ENCODE measurements around the gene TTLL5.

TTLL5 gene

GRCh38 chr14:75748336-75748735 is 87.3 kb downstream of the TTLL5 start:
- Histone ChIP-seq H3K9me3 (ENCODE audit: control insufficient read depth, insufficient read depth, low read length) (no peaks in the 10 kb centered on the region), H3K4me3 (ENCODE audit: low read length) (no peak overlapping the region), H3K9me2 (replicated peaks; ENCODE audit: control insufficient read depth, low read length) (no peaks in the 10 kb centered on the region), H3K79me2 (ENCODE audit: control insufficient read depth, low read length) (no peaks in the 10 kb centered on the region), H3F3A (ENCODE audit: control insufficient read depth, insufficient read depth) (no peaks in the 10 kb centered on the region), H3K36me3 (ENCODE audit: control insufficient read depth, low read length) (peaks cover 16% of the 10 kb centered on the region), H3K27ac (ENCODE audit: low read depth, low read length) (no peak overlapping the region), H4K20me1 (ENCODE audit: control insufficient read depth, insufficient read depth, low read depth, low read length) (no peaks in the 10 kb centered on the region), H3K4me2 (ENCODE audit: low read length) (no peak overlapping the region), H3K27me3 (ENCODE audit: control insufficient read depth, low read length) (no peaks in the 10 kb centered on the region), H3K4me1 (ENCODE audit: control insufficient read depth, low read length) (no peaks in the 10 kb centered on the region; the same call in 1 of the 2 replicates)
- TF ChIP-seq CTCF (IDR thresholded peaks at IDR 0.05; ENCODE audit: low read depth, low read length, poor library complexity, severe bottlenecking) (no peak), EZH2phosphoT487 (IDR thresholded peaks at IDR 0.05; ENCODE audit: borderline replicate concordance, low read length) (no peak)

- H3K79me2 ChIP-seq (ENCODE audit: control insufficient read depth, low read length) = no peaks in the 10 kb centered on the region
- no peaks in the 10 kb centered on the region for H4K20me1 ChIP-seq (ENCODE audit: control insufficient read depth, insufficient read depth, low read depth, low read length)
- peaks cover 27% of the 10 kb centered on the region for H3K36me3 ChIP-seq (ENCODE audit: control insufficient read depth, low read length)
- no peaks in the 10 kb centered on the region for H3F3A ChIP-seq (ENCODE audit: control insufficient read depth, insufficient read depth)
- no peak overlapping the region for H3K4me3 ChIP-seq (ENCODE audit: low read length)
- no peaks in the 10 kb centered on the region; the same call in 1 of the 2 replicates for H3K4me1 ChIP-seq (ENCODE audit: control insufficient read depth, low read length)
- no peak overlapping the region for H3K27ac ChIP-seq (ENCODE audit: low read depth, low read length)
- H3K4me2 ChIP-seq (ENCODE audit: low read length) = no peak overlapping the region
- H3K9me2 ChIP-seq (replicated peaks; ENCODE audit: control insufficient read depth, low read length) = no peaks in the 10 kb centered on the region
- no peaks in the 10 kb centered on the region for H3K27me3 ChIP-seq (ENCODE audit: control insufficient read depth, low read length)
- no peaks in the 10 kb centered on the region for H3K9me3 ChIP-seq (ENCODE audit: control insufficient read depth, insufficient read depth, low read length)
- TF ChIP-seq EZH2phosphoT487 (IDR thresholded peaks at IDR 0.05; ENCODE audit: borderline replicate concordance, low read length) (no peak), CTCF (IDR thresholded peaks at IDR 0.05; ENCODE audit: low read depth, low read length, poor library complexity, severe bottlenecking) (no peak)
Observed at GRCh38 chr14:75751296-75751695, 90.2 kb downstream of the TTLL5 start.

- H3K27ac ChIP-seq (ENCODE audit: low read depth, low read length) = no peak overlapping the region
- H3K4me2 ChIP-seq (ENCODE audit: low read length) = no peak overlapping the region
- TF ChIP-seq EZH2phosphoT487 (IDR thresholded peaks at IDR 0.05; ENCODE audit: borderline replicate concordance, low read length) = no peak
- no peaks in the 10 kb centered on the region for H3K79me2 ChIP-seq (ENCODE audit: control insufficient read depth, low read length)
- H3F3A ChIP-seq (ENCODE audit: control insufficient read depth, insufficient read depth) = no peaks in the 10 kb centered on the region
- H3K4me3 ChIP-seq (ENCODE audit: low read length) = no peak overlapping the region
- no peaks in the 10 kb centered on the region for H4K20me1 ChIP-seq (ENCODE audit: control insufficient read depth, insufficient read depth, low read depth, low read length)
- H3K9me3 ChIP-seq (ENCODE audit: control insufficient read depth, insufficient read depth, low read length) = no peaks in the 10 kb centered on the region
- H3K36me3 ChIP-seq (ENCODE audit: control insufficient read depth, low read length) = peaks cover 27% of the 10 kb centered on the region
- no peaks in the 10 kb centered on the region for H3K27me3 ChIP-seq (ENCODE audit: control insufficient read depth, low read length)
- no peaks in the 10 kb centered on the region for H3K9me2 ChIP-seq (replicated peaks; ENCODE audit: control insufficient read depth, low read length)
- H3K4me1 ChIP-seq (ENCODE audit: control insufficient read depth, low read length) = peaks cover 3% of the 10 kb centered on the region
Observed at GRCh38 chr14:75752086-75752485, 91.0 kb downstream of the TTLL5 start.

GRCh38 chr14:75752907-75753594 is 92.0 kb downstream of the TTLL5 start:
- H3K79me2 ChIP-seq (ENCODE audit: control insufficient read depth, low read length) = no peaks in the 10 kb centered on the region
- no peaks in the 10 kb centered on the region for H3K9me2 ChIP-seq (replicated peaks; ENCODE audit: control insufficient read depth, low read length)
- peaks cover 31% of the 10 kb centered on the region for H3K36me3 ChIP-seq (ENCODE audit: control insufficient read depth, low read length)
- H3K4me1 ChIP-seq (ENCODE audit: control insufficient read depth, low read length) = peaks cover 12% of the 10 kb centered on the region
- H3K4me2 ChIP-seq (ENCODE audit: low read length) = no peak overlapping the region
- no peaks in the 10 kb centered on the region for H3K27me3 ChIP-seq (ENCODE audit: control insufficient read depth, low read length)
- TF ChIP-seq CTCF (IDR thresholded peaks at IDR 0.05; ENCODE audit: low read depth, low read length, poor library complexity, severe bottlenecking) (no peak), EZH2phosphoT487 (IDR thresholded peaks at IDR 0.05; ENCODE audit: borderline replicate concordance, low read length) (no peak)
- no peak overlapping the region for H3K27ac ChIP-seq (ENCODE audit: low read depth, low read length)
- no peaks in the 10 kb centered on the region for H3F3A ChIP-seq (ENCODE audit: control insufficient read depth, insufficient read depth)
- no peak overlapping the region for H3K4me3 ChIP-seq (ENCODE audit: low read length)
- no peaks in the 10 kb centered on the region for H3K9me3 ChIP-seq (ENCODE audit: control insufficient read depth, insufficient read depth, low read length)
- H4K20me1 ChIP-seq (ENCODE audit: control insufficient read depth, insufficient read depth, low read depth, low read length) = no peaks in the 10 kb centered on the region

Measured in DOHH2 (cell line).